Fibroblast of villous mesenchyme (primary cell): Measurements from ENCODE around the gene C1QTNF1. TPM values are rescaled to one million over a fixed set of nuclear protein-coding genes. Genes with fewer than 3 reads are reported as not detected.

Experiments used
- DNase-seq: peaks from one replicate; pipeline ENCODE4 v3.0.0-alpha.2; 2010; ENCODE audit warnings: low read depth
- H3K4me3 ChIP-seq: 2 replicates; pipeline ENCODE4 v1.5.1; 2011; ENCODE audit warnings: low read depth, mild to moderate bottlenecking, low read length
- total RNA-seq: library from RNA; depleted of rRNA; stranded (reverse); fragments of >200 nt; gene quantifications from 2 replicates; pipeline ENCODE4 v1.2.3, GENCODE V29; 2012
- TF ChIP-seq, protein P1 (sequence below): IDR thresholded peaks from 2 replicates; pipeline ENCODE4 v1.5.1; 2012; ENCODE audit warnings: low read depth, mild to moderate bottlenecking, low read length; ENCODE audit not compliant: insufficient read depth

Gene C1QTNF1, protein sequence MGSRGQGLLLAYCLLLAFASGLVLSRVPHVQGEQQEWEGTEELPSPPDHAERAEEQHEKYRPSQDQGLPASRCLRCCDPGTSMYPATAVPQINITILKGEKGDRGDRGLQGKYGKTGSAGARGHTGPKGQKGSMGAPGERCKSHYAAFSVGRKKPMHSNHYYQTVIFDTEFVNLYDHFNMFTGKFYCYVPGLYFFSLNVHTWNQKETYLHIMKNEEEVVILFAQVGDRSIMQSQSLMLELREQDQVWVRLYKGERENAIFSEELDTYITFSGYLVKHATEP
- total RNA-seq: 28.3 and 63.5 TPM in 2 replicates

DNA sequence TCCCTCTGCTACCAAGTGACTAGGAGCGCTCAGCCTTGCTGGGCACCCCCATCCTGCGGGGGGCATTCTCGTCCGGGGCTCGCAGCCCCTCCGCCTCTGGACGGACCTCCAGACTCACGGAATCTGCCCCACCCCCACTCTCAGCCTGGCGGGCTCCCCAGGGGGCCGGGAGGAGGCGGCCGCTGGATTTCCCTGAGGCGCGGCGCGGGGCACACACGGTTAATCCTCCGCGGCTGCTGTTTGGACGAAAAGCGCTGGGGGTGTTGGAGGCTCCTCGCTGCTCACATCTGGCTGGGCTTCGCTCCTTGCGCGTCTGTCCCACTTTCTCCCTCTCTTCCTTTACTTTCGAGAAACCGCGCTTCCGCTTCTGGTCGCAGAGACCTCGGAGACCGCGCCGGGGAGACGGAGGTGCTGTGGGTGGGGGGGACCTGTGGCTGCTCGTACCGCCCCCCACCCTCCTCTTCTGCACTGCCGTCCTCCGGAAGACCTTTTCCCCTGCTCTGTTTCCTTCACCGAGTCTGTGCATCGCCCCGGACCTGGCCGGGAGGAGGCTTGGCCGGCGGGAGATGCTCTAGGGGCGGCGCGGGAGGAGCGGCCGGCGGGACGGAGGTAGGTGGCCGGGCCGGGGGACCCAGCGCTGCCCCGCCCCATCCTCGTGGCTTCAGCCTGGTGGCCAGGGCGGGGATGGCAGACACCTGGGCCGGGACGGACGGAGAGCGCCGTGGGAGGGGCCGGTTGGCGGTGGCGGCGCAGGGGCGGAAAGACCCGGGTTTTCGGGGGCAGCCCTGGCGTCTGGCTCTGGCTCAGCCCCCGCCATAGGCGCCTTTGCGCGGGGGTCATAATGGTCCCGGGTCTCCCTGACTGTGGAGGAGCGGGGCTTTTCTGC lies at the start of gene C1QTNF1:
C1QTNF1 (plus strand) TSS at position 284 of the 886 bp plus-strand sequence. CDS start 19,800 bp downstream, outside the sequence.
- TF ChIP-seq, protein P1, sequence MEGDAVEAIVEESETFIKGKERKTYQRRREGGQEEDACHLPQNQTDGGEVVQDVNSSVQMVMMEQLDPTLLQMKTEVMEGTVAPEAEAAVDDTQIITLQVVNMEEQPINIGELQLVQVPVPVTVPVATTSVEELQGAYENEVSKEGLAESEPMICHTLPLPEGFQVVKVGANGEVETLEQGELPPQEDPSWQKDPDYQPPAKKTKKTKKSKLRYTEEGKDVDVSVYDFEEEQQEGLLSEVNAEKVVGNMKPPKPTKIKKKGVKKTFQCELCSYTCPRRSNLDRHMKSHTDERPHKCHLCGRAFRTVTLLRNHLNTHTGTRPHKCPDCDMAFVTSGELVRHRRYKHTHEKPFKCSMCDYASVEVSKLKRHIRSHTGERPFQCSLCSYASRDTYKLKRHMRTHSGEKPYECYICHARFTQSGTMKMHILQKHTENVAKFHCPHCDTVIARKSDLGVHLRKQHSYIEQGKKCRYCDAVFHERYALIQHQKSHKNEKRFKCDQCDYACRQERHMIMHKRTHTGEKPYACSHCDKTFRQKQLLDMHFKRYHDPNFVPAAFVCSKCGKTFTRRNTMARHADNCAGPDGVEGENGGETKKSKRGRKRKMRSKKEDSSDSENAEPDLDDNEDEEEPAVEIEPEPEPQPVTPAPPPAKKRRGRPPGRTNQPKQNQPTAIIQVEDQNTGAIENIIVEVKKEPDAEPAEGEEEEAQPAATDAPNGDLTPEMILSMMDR: peak; percentile 38
- DNase-seq: peak; percentile 64
- peak within 1 kb of the TSS; percentile 83 for H3K4me3 ChIP-seq

DNA sequence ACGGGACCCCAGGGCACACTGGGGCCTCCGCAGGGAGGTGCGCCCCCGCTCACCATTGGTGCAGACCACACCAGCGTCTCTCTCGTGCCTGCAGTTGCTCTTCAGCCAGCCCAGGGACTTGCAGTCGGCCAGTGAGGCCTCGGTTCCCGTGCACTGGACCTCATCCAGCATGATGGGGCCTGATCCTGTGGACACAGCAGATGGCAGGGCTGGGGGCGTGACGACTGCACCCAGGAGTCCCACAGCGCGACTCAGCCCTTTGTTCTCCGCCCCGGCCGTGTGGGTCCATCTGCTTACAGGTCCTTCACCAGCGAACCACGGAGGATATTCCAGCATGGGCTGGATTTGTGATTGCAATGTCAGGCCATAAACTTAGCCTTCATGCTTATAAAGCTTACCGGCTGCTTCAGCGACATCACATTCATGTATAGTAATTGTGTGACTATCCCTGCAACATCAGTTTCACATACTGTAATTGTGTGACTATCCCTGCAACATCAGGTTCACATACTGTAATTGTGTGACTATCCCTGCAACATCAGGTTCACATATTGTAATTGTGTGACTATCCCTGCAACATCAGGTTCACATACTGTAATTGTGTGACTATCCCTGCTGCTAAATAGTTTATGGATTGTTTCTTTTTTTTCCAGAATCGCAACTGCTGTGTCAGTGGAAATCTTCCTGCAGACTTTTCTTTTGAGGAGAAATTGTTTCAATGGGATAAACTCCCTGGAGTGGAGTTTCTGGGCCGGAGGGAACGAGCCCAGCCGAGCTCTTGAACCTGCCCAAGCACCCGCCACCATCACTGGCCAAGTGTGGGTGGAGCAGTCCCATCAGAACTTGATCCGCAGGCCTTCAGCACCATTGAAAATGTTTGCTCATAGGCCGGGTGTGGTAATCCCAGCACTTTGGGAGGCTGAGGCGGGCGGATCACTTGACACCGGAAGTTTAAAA lies 49.1 kb upstream of the C1QTNF1 start:
- peak; percentile 89 for DNase-seq
- TF ChIP-seq, protein P1: no peak
- H3K4me3 ChIP-seq: no peak overlapping the region

DNA sequence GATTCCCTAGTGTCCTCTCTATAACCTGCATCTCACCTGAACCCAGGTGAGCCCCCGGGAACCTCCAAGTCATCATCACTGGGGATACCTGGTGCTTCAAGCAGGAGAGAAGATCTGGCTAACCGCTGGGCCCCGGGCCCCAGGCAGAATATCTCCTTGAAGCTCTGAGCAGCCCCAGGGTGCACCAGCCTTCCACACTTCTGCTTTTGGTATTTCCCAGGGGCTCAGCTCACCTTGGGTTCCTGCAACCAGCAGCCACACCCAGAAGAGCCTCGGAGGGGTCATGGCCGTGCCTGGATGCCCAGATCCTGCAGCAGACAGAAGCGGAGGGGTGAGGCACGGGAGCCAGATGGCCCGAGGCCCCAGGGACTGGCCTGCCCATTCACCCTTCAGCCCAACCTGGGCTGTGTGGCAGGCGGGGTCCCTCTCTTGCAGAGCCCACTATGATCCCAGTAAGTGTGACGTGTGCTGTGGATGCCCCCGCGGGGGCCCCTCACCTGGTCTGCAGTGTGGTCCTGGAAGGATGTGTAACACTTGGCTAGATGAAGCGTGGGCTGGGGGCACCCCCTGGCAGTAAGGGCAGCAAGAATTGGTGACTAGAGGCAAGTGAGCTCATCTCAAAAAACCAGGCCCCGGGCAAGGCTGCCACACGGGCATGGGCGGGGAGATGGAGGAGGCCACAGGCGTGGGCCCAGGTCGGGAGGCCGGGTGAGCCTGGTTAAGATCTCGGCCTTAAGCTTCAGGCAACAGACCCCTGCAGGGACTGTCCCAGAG lies 46.9 kb upstream of the C1QTNF1 start:
- TF ChIP-seq, protein P1: no peak
- H3K4me3 ChIP-seq: peak overlapping the region; percentile 65
- no peak for DNase-seq

DNA sequence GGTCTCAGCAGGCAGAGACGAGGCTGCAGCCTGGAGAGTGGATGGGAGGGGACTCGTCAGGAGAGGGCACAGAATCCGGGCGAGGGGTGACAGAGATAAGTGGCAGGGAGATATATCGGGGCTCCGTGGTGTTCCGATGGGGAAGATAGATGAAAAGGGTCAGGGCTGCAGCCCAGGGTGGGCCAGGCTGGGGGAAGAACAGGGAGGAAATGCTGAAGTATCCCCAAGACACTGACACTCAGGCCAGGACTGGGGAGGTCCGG lies 46.4 kb upstream of the C1QTNF1 start:
- no peak for DNase-seq
- H3K4me3 ChIP-seq: peak overlapping the region; percentile 65
- TF ChIP-seq, protein P1: no peak

DNA sequence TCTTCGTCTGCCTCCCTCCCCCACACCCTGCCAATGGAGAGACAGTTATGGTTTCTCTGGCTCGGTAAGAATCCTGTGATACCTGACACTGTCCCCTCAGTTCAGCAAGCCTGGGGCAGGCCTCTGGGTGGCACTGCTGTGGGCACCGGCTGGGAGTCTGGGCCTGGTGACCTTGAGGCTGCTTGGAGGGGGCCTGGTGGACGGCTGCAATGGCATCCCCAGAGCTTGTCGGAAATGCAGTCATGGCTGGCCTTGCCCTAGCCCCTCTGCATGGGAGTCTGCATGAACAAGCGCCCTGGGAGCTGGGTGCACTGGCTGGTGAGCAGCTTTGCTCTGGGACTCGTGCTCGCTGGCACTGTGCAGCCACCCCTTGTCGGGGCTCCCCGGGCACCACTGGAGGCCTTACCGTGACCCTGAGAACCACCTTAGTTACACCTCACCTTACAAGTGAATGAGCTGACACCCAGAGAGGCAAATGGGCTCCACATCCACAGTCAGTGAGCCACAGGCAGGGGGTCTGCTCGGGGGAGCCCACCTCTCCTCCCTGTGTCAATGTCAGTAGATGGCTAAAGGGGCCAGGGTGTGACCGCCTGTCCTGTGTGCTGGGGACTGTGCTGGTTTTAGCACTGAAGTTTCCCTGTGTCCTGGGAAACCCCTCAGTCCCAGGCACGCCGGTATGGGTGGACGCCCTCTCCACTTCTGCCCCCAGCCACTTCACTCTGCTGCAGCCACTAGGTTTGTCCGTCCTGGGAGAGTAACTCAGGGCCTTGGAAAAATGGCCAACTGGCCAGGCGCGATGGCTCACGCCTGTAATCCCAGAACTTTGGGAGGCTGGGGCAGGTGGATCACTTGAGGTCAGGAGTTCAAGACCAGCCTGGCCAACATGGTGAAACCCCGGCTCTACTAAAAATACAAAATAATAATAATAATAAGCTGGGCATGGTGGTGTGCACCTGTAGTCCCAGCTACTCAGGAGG lies 45.7 kb upstream of the C1QTNF1 start:
- DNase-seq: no peak
- peak overlapping the region; percentile 65 for H3K4me3 ChIP-seq
- TF ChIP-seq, protein P1: peak; percentile 6
